ENCODE data around the gene RAPGEF4.
A peak's percentile ranks its signal among the peaks of the same experiment; 100 is the strongest.

Gene RAPGEF4

DNA sequence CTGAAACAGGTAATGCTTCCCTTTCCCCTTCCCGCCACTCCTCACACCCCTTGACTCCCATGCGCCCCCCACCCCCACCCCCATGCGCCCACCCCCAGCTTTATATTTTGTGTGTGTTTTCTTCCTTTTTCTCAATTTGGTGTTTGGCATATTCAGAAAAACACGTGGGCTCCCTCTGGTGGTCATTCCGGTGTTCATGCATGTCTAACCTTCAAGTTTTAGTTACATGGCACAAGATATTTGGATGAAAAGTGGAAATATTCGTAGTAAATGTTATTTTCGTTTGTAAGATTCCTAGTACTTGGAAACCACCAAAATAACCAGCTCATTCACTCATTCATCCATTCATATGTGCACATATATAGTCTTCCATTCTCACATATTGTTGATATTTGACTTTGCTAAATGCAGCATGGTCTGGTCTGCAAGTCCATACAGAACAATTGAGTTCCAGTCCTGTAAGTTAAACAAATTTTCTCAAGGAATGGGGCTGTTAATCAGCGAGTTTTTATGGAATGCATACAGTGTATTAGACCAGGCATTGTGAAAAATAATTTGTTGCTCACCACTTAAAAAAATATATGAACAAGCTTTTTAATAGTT, 196.4 kb downstream of the RAPGEF4 start:
- POLR2A ChIA-PET: no interaction called here
- TF ChIP-seq, protein P1, sequence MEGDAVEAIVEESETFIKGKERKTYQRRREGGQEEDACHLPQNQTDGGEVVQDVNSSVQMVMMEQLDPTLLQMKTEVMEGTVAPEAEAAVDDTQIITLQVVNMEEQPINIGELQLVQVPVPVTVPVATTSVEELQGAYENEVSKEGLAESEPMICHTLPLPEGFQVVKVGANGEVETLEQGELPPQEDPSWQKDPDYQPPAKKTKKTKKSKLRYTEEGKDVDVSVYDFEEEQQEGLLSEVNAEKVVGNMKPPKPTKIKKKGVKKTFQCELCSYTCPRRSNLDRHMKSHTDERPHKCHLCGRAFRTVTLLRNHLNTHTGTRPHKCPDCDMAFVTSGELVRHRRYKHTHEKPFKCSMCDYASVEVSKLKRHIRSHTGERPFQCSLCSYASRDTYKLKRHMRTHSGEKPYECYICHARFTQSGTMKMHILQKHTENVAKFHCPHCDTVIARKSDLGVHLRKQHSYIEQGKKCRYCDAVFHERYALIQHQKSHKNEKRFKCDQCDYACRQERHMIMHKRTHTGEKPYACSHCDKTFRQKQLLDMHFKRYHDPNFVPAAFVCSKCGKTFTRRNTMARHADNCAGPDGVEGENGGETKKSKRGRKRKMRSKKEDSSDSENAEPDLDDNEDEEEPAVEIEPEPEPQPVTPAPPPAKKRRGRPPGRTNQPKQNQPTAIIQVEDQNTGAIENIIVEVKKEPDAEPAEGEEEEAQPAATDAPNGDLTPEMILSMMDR (IDR thresholded peaks at IDR 0.05; ENCODE audit: insufficient read depth, low read length, missing control alignments): peak; percentile 64
- CTCF ChIA-PET: interaction anchor here (0.6 to 8.4 kb wide), 85 partner anchors 8 to 447 kb away, joined by 3 to 254 read pairs (median 6); no protein-coding TSS in a partner anchor
- no peak for DNase-seq (ENCODE audit: low read depth, low spot score)
- no peak overlapping the region for H3K4me3 ChIP-seq (ENCODE audit: low read depth, low read length)

DNA sequence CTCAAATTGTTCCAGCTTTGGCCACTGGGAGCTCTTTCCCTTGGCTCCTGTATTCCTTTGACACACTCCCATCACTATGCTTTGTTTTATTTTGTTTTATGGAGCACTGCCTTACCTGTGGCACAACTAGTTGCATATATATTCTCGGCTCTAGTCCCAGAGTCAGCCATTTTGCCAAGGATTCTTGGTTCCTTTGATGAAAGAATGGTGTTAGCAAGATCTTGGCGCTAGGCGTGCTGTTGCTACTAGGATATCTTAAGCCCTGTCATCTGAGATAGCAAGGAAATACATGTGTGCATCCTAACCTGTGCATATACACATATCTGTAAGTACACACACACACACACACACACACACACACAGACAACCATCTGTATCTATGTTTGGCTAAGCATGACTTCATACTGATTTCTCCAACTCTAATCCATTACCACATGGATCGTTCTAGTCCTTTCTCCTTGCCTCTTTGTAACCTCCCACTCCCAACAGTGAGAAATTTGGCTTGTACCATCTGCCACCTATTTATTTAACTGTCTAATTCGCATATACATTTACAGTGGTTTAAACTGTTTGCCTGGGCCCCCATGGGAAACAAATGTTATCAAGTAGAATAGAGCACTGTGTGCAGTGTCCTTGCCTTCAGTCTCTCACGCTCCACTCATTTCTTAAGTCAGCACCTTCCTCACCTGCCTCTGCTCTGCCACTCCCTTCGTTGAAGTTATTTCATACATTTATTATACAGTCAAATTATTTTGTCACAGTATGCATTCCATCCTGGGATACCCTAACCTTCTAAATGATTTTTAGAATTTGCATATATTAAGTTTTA, 202.5 kb downstream of the RAPGEF4 start:
- ChIA-PET CTCF (interaction anchor here (1.0 to 3.6 kb wide), 2 partner anchors 124 to 132 kb away, joined by 3 to 18 read pairs; no protein-coding TSS in a partner anchor), POLR2A (no interaction called here)
- no peak overlapping the region for H3K4me3 ChIP-seq (ENCODE audit: low read depth, low read length)
- DNase-seq (ENCODE audit: low read depth, low spot score): no peak
- TF ChIP-seq, protein P1 (IDR thresholded peaks at IDR 0.05; ENCODE audit: insufficient read depth, low read length, missing control alignments): no peak

DNA sequence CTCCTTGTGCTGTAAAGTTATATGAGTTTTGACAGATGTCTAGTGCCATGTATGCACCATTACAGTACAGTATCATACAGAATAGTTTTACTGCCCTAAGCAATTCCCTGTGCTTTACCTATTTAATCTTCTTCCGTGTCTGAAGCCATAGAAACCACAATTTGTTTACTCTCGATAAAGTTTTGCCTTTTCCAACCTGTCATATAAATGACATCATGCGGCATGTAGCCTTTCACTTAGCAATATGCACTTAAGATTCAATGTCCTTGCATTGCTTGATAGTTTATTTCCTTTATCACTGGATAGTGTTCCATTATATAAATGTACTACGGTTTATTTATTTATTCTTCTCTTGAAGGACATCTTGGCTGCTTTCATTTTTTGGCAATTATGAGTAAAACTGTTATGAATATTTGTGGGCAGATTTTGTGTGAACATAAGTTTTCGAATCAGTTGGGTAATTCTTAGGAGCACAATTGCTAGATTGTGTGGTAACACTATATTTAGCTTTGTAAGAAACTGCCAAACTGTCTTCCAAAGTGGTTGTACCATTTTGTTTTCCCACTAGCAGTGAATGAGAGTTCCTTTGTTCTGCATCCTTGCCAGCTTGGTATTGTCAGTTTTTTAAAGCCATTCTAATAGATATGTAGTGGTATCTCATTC, 203.2 kb downstream of the RAPGEF4 start:
- no peak for DNase-seq (ENCODE audit: low read depth, low spot score)
- TF ChIP-seq, protein P1 (IDR thresholded peaks at IDR 0.05; ENCODE audit: insufficient read depth, low read length, missing control alignments): no peak
- ChIA-PET CTCF (interaction anchor here (0.6 to 1.7 kb wide), 3 partner anchors 8 to 133 kb away, joined by 3 to 11 read pairs (median 4); no protein-coding TSS in a partner anchor), POLR2A (no interaction called here)
- no peak overlapping the region for H3K4me3 ChIP-seq (ENCODE audit: low read depth, low read length)

GRCh38 chr2:172943539-172943938, 207.9 kb downstream of the RAPGEF4 start:
- CTCF ChIA-PET: interaction anchor here (2.3 kb wide), 1 partner anchor 11 kb away, joined by 26 read pairs; no protein-coding TSS in a partner anchor
- DNase-seq (ENCODE audit: low read depth, low spot score): no peak
- POLR2A ChIA-PET: no interaction called here
- TF ChIP-seq, protein P1 (IDR thresholded peaks at IDR 0.05; ENCODE audit: insufficient read depth, low read length, missing control alignments): no peak
- H3K4me3 ChIP-seq (ENCODE audit: low read depth, low read length): no peak overlapping the region

- ChIA-PET POLR2A (no interaction called here), CTCF (interaction anchor here (1.7 to 1.8 kb wide), 2 partner anchors 12 to 28 kb away, joined by 5 to 15 read pairs; no protein-coding TSS in a partner anchor)
- TF ChIP-seq, protein P1 (IDR thresholded peaks at IDR 0.05; ENCODE audit: insufficient read depth, low read length, missing control alignments): no peak
- H3K4me3 ChIP-seq (ENCODE audit: low read depth, low read length): no peak overlapping the region
- no peak for DNase-seq (ENCODE audit: low read depth, low spot score)
Observed at GRCh38 chr2:172944022-172944793, 208.6 kb downstream of the RAPGEF4 start.
